Spleen (tissue), 11 donors: ENCODE results near the gene ODF2. TPM values are rescaled to one million over a fixed set of nuclear protein-coding genes. Genes with fewer than 3 reads are reported as not detected.
A peak's percentile ranks its signal among the peaks of the same experiment; 100 is the strongest.

Experiments
- DNase-seq: peaks from one replicate; pipeline ENCODE4 v3.0.0-alpha.2; 2020
- H3K27ac ChIP-seq, 8 donors: fragments of 200-600 bp; sonication (generic) in 7 of 8; 1 replicate in 4 of 8; 2 replicates in 4 of 8; pipeline versions ENCODE4 v1.5.0 to v1.8.0; 2016 to 2021; ENCODE audit warnings: inconsistent platforms in 4 of 8, mild to moderate bottlenecking in 4 of 8, moderate library complexity in 1 of 8
- H3K27me3 ChIP-seq, 7 donors: fragments of 200-600 bp; sonication (generic) in 6 of 7; replicated peaks in 1 of 7; 1 replicate in 4 of 7; 2 replicates in 3 of 7; pipeline versions ENCODE4 v1.5.0 to v1.8.0; 2016 to 2021; ENCODE audit warnings: inconsistent platforms in 3 of 7, mild to moderate bottlenecking in 1 of 7
- H3K36me3 ChIP-seq, 6 donors: fragments of 200-600 bp; sonication (generic) in 5 of 6; 1 replicate in 4 of 6; 2 replicates in 2 of 6; pipeline versions ENCODE4 v1.5.0 to v1.8.0; 2016 to 2021; ENCODE audit warnings: inconsistent platforms in 2 of 6
- H3K4me1 ChIP-seq, 6 donors: fragments of 200-600 bp; sonication (generic) in 5 of 6; 1 replicate in 3 of 6; 2 replicates in 3 of 6; pipeline versions ENCODE4 v1.5.0 to v1.8.0; 2016 to 2021; ENCODE audit warnings: inconsistent platforms in 3 of 6
- H3K4me3 ChIP-seq, 8 donors: fragments of 200-600 bp; sonication (generic) in 7 of 8; 1 replicate in 4 of 8; 2 replicates in 4 of 8; pipeline versions ENCODE4 v1.5.0 to v1.8.0; 2016 to 2021; ENCODE audit warnings: inconsistent platforms in 4 of 8, mild to moderate bottlenecking in 4 of 8, moderate library complexity in 2 of 8
- H3K9me3 ChIP-seq, 8 donors: fragments of 200-600 bp; sonication (generic) in 7 of 8; 1 replicate in 4 of 8; 2 replicates in 4 of 8; pipeline versions ENCODE4 v1.5.0 to v1.8.0; 2016 to 2021; ENCODE audit warnings: inconsistent platforms in 4 of 8
- CTCF ChIP-seq, 11 experiments: fragments of 200-600 bp in 7 of 11; fragments of 450-650 bp in 4 of 11; sonication (generic) in 4 of 11; IDR thresholded peaks in 8 of 11; conservative IDR thresholded peaks in 3 of 11; 1 replicate in 7 of 11; 2 replicates in 4 of 11; pipeline versions ENCODE4 v1.4.0 to v1.8.0; 2016 to 2021; ENCODE audit warnings: antibody characterized with exemption in 11 of 11, inconsistent platforms in 4 of 11, mild to moderate bottlenecking in 1 of 11
- POLR2A ChIP-seq, 3 donors: fragments of 450-650 bp; IDR thresholded peaks; one replicate each; pipeline ENCODE4 v1.5.1; 2017; ENCODE audit warnings: antibody characterized with exemption in 3 of 3, mild to moderate bottlenecking in 1 of 3
- POLR2AphosphoS5 ChIP-seq, 3 donors: sonication (generic); formaldehyde crosslinking; IDR thresholded peaks; one replicate each; pipeline ENCODE4 v1.5.1; 2017; ENCODE audit warnings: antibody characterized with exemption in 3 of 3
- WGBS, 5 donors: extraction: QIAGEN DNeasy Blood & Tissue Kit in 3 of 5; methylation state at CpG; one replicate each; pipeline versions ENCODE4 v1.1.5 to v1.1.7; 2013 to 2018; 5-methylcytosine and 5-hydroxymethylcytosine counted together
- intact Hi-C: fragments of 100-400 bp; cut with DNase I; formaldehyde crosslinking; loops from one replicate; pipeline ENCODE4 v1.15.0; 2023; ENCODE audit warnings: low total_unique reads
- polyA plus RNA-seq, 3 donors: library from polyadenylated mRNA; stranded (reverse); fragments of 200-250 nt; gene quantifications; one replicate each; pipeline ENCODE4 v1.2.1, GENCODE V29; 2013
- total RNA-seq, 7 donors: library from RNA; depleted of rRNA in 3 of 7; stranded (reverse); fragments of >200 nt in 3 of 7; fragmentation: NEBNext Ultra II Directional in 4 of 7; extraction: Animal tissue kit (Norgen Biotek cat#: 25700) in 4 of 7; gene quantifications; one replicate each; pipeline versions ENCODE4 v1.1.0 to v1.2.1, GENCODE V29; 2016 to 2021
- donor health status: healthy with polysubstance abuse.
- donor health status: DM: no; HTN: no; CAD: no; lungs with moderate emphysema.
- donor health status: DM: no; HTN: no; CAD: no.
- donor health status: Bipolar disorder and iron deficiency.
- donor health status: healthy.
- donor health status: DM: no; HTN: no; CAD: no.
- donor health status: DM: yes; HTN: yes; CAD: no.

Gene ODF2
- total and polyA plus RNA-seq, 10 donors, result 13.4 to 37.5 (median 26.6) TPM

- Histone ChIP-seq H3K27me3 (no peaks in the 10 kb centered on the region), H3K4me3 (no peak overlapping the region), H3K36me3 (peaks cover 0 to 100% (median 67%) of the 10 kb centered on the region in 6 donors), H3K9me3 (no peaks in the 10 kb centered on the region), H3K4me1 (peaks cover 6 to 19% (median 14%) of the 10 kb centered on the region in 6 donors), H3K27ac (peak overlapping the region in 5 of 8 donors; percentile 12 to 46 (median 40))
- 24 to 62% (median 32%) methylated on average over 5 of the region's 5 CpGs for WGBS, 5 donors
- no peak for TF ChIP-seq CTCF (IDR thresholded peaks at IDR 0.05 in 8 of 11, conservative IDR thresholded peaks at IDR 0.05 in 3 of 11)
- no peak for TF ChIP-seq POLR2A (IDR thresholded peaks at IDR 0.05)
- no peak for DNase-seq
- intact Hi-C loops, result no loop called here
These were observed 38.9 kb downstream of the ODF2 start for GRCh38 chr9:128494746-128495129.

GRCh38 chr9:128495296-128495695 lies 39.5 kb downstream of the ODF2 start:
- no peaks in the 10 kb centered on the region for H3K27me3 ChIP-seq
- no peaks in the 10 kb centered on the region for H3K9me3 ChIP-seq
- H3K4me1 ChIP-seq, result peaks cover 6 to 19% (median 14%) of the 10 kb centered on the region in 6 donors
- intact Hi-C loops, result no loop called here
- H3K36me3 ChIP-seq, result peaks cover 0 to 100% (median 67%) of the 10 kb centered on the region in 6 donors
- WGBS, 5 donors, result 9 to 30% (median 20%) methylated on average over 1 of the region's 1 CpG
- H3K27ac ChIP-seq, result peak overlapping the region in 1 of 8 donors; percentile 40
- TF ChIP-seq CTCF (IDR thresholded peaks at IDR 0.05 in 8 of 11, conservative IDR thresholded peaks at IDR 0.05 in 3 of 11) (no peak), POLR2A (IDR thresholded peaks at IDR 0.05) (no peak), POLR2AphosphoS5 (IDR thresholded peaks at IDR 0.05) (no peak)
- H3K4me3 ChIP-seq, result no peak overlapping the region
- peak; percentile 5 for DNase-seq

GRCh38 chr9:128495804-128496417 lies 40.1 kb downstream of the ODF2 start:
- no peak overlapping the region for H3K4me3 ChIP-seq
- H3K27me3 ChIP-seq, result no peaks in the 10 kb centered on the region
- H3K27ac ChIP-seq, result no peak overlapping the region
- H3K9me3 ChIP-seq, result no peaks in the 10 kb centered on the region
- 76 to 85% (median 80%) methylated on average over 6 of the region's 6 CpGs for WGBS, 5 donors
- H3K36me3 ChIP-seq, result peaks cover 0 to 100% (median 66%) of the 10 kb centered on the region in 6 donors
- peaks cover 6 to 19% (median 14%) of the 10 kb centered on the region in 6 donors for H3K4me1 ChIP-seq
- peak; percentile 15 for DNase-seq
- intact Hi-C loops, result no loop called here
- TF ChIP-seq POLR2A (IDR thresholded peaks at IDR 0.05) (no peak), POLR2AphosphoS5 (IDR thresholded peaks at IDR 0.05) (no peak), CTCF (IDR thresholded peaks at IDR 0.05 in 8 of 11, conservative IDR thresholded peaks at IDR 0.05 in 3 of 11) (no peak)

GRCh38 chr9:128497824-128498610 lies 42.2 kb downstream of the ODF2 start:
- no peak overlapping the region for H3K4me3 ChIP-seq
- H3K27me3 ChIP-seq, result no peaks in the 10 kb centered on the region
- WGBS, 5 donors, result 94 to 97% (median 97%) methylated on average over 9 to 11 of the region's 11 CpGs
- peaks cover 0 to 93% (median 62%) of the 10 kb centered on the region in 6 donors for H3K36me3 ChIP-seq
- H3K9me3 ChIP-seq, result no peaks in the 10 kb centered on the region
- no peak overlapping the region for H3K27ac ChIP-seq
- peaks cover 6 to 19% (median 14%) of the 10 kb centered on the region in 6 donors for H3K4me1 ChIP-seq
- TF ChIP-seq CTCF (IDR thresholded peaks at IDR 0.05 in 8 of 11, conservative IDR thresholded peaks at IDR 0.05 in 3 of 11), result no peak
- no peak for TF ChIP-seq POLR2A (IDR thresholded peaks at IDR 0.05)
- TF ChIP-seq POLR2AphosphoS5 (IDR thresholded peaks at IDR 0.05), result no peak
- peak; percentile 35 for DNase-seq
- intact Hi-C loops, result no loop called here
